ENCODE results near the gene FABP3.

FABP3 gene

DNA sequence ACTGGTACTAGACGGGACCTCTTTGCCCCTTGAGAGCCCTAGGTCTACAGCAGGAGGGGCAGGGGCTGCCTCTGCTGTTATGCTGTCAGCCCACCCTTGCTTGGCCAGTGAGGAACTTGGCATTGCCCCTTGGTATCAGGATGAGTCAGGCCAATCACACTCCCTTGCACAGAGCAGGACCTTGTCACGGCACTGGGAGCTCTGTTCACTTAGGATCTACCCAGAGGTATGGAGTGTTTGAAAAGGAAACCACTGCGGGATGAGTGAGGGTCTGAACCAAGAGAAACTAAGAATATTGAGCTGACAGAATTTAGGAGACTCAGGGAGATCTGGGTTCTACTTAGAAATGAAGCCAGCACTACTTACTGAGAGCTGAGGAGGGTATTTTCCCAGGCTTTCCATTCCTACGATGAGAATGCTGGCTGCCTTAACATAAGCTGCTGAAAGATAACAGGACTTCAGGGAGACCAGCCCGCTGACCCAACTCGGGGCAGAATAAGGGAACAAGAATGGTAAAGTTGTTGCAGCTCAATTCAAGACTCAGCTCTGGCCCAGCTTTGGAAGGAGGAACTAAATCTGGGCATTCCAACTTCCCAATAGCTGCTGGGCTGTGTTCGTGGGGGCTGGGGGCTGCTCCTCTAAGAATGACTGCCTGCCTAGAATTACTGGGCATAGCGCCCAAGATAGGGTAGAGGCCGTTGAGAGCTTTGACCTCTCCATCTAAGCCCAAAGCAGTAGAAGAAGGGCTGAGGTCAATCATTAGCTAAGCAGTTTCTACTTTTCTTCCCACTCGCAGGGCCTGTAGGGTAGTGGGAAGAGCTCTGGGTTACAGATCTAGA lies 1.5 kb downstream of the FABP3 start:
- no peak for DNase-seq (ENCODE audit: low read depth)

DNA sequence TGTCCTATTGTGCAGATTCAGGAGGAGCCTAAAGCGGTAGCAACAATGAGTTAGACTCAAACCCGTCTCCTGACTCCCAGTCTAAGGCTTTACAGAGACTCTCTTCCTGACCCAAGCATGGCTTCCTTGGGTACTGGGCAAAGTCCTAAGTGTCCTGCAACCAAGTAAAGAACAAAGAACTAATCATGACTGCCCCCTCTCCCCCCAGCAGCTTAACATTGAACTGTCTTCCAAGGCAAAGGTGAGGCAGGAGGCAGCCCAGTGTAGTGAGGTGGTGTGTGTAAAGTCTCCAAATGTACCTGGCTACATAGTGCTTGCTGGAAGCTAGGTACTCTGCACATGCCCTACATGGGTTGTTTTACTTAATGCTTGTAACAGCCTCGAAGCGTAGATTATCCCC lies 2.3 kb downstream of the FABP3 start:
- DNase-seq (ENCODE audit: low read depth) = no peak

DNA sequence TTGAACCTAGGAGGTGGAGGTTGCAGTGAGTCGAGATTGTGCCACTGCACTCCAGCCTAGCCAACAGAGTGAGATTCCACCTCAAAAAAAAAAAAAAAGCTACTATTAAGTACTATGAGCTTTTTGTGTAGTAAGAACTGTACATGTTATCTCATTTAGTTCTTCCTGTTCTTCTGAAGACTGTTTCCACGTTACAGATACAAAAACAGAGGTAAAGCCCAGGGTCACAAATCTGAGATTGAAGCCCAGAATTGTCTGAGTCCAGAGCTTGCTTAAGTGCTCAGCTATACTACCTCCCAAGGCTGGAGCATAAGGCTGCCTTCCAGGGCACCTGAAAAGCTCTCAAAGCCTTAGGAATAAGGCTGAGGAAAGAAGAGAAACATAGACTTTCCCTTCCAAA lies 2.9 kb downstream of the FABP3 start:
- no peak for DNase-seq (ENCODE audit: low read depth)

DNA sequence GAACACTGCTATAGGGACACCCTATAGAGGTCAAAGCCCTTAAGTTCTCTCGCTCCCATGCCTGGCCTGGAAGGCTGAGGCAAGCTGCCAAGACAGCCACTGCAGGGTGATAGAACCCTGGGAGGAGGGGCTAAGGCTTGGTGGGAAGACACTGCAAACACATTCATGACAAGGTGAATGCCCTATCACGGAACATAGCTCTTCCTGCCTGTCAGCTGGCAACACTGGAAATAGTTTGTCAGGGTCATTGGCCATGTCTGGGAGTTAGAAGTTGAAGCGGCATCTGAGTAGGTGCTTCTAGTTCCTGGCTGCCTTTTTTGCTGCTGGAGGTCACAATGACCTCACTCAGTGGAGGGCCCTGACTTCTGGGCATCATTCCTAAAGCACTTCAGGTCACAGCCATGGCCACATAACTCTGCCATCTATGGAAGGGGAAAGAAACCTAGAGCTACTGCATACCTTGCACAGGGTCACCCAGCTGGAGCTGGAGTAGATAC lies 4.2 kb downstream of the FABP3 start:
- DNase-seq (ENCODE audit: low read depth) = no peak

DNA sequence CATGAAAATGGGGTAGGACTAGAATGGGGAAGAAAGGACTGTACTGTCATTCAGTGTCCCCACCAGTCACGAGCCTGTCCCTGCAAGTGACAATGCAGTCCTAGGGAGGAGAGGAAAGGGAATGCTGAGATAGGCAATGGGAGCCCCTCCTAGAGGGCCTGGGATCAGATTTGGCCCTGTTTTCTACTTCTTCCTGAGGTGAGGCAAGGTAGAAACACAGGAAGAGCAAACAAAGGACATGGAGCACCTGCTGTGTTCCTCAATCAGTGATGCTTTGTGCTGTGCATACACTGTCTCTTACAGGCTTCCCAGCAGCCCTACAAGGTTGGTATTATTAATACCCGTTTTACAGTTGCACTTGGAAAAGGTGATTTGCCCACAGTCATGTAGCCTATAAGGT lies 6.1 kb downstream of the FABP3 start:
- DNase-seq (ENCODE audit: low read depth) = no peak

DNA sequence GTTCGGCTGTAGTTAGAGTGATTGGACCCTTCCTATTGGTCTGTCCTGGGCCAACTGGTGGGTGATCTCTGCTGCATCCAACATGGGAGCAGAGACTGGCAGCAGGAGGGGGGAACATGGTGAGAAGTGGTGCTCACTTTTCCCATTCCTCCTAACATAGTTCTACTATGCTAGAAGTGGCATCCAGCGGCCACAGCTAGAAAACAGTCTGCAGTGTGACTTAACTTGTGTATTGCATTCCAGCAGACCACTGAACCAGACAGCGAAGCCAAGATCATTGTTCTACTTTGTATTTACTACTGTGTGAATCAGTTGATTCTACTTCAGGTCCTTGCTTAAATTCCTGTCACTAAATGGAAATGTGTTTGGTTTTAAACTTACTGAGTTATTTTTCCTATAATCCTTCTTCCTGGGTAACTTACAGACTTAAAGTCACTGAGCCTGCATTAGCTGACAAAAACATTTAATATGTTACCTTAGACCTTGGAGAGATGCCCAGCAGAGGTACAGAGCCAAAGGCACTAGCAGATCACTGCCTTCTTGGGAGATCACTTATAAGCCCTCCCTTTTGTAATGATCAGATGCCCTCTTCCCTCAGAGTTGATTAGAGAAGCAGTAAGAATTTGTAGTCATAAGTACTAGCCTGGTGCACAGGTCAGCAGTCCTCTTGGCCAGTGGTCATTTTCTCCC lies 8.2 kb downstream of the FABP3 start:
- DNase-seq (ENCODE audit: low read depth) = no peak

DNA sequence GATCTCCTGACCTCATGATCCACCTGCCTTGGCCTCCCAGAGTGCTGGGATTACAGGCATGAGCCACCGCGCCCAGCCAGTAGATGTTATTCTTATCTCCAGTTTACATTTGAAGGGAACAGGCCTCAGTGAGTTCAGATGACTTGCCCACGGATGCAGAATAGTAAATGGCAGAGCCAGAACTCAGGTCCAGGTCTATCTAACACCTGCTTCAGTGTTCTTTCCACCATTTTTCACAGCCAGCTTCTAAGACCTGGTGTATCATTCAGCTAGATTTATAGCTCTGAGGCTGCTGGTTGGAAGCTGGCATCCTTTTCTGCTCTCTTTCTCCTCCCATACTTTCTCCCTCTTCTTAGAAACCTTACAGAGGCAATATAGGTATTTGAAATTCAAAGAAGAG lies 10.8 kb downstream of the FABP3 start:
- DNase-seq (ENCODE audit: low read depth) = no peak

DNA sequence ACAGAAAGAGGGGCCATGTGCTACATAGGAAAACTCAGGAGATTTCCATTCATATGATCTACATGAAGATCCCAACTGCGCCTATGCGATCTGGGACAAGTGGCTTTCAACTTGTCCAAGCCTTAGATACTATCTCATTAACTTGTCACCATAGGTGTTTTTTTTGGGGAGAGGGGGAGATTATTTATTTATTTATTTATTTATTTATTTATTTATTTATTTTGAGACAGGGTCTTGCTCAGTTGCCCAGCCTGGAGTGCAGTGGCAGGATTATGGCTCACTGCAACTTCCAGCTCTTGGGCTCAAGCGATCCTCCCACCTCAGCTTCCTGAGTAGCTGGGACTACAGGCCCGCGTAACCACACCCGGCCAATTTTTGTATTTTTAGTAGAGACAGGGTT lies 11.3 kb downstream of the FABP3 start:
- DNase-seq (ENCODE audit: low read depth) = no peak

DNA sequence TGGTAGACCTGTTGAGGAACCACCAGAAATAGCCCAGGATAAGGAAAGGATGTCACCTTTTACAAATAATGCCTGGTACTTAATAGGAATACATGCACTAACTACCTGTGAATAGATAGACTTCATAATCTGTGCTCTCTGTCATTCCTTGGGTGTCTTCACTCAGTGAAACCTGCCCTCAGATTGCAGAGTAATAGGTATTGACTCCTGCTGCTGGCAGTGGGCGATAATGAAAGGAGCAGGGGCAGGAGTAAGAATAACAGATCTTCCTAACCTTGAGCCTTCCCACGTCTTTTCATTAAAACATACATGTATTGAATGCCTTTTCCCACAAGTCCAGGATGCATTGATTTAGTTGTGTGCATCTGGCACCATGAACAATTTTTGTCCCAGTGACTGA lies 16.4 kb downstream of the FABP3 start:
- no peak for DNase-seq (ENCODE audit: low read depth)

DNA sequence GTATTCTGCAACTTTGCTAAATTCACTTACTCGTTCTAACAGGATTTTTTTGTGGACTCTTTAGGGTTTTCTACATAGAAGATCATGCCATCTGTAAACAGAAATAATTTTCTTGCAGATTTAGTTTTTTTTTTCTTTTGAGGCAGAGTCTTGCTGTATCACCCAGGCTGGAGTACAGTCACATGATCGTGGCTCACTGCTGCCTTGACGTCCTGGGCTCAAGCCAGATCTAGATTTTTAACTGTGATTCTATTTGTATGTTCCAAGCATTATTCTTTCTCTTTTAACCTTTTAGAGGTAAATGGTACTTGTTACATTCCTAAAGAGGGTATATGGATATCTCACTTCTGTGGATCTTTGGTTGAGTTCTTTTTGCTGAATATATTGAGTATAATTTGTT lies 18.6 kb downstream of the FABP3 start:
- no peak for DNase-seq (ENCODE audit: low read depth)

DNA sequence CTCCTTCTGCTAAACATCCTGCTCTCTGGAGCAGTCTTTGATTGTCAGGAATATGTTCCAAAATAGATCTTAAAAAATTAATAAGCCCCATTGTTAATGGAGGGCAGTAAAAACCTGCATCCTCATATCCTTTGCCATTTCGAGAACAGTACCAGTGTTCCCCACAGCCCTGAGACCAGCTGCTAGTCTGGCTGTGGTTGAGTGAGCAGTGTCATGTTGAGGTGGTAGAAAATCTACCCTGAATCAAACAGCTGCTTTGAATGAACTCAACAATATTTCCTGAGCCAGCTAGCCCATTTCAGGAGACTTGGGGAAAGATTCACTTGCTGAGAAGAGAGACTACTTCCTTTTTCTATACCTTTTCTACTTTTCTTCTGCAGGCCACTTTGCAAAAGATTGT lies 24.4 kb downstream of the FABP3 start:
- no peak for DNase-seq (ENCODE audit: low read depth)

DNA sequence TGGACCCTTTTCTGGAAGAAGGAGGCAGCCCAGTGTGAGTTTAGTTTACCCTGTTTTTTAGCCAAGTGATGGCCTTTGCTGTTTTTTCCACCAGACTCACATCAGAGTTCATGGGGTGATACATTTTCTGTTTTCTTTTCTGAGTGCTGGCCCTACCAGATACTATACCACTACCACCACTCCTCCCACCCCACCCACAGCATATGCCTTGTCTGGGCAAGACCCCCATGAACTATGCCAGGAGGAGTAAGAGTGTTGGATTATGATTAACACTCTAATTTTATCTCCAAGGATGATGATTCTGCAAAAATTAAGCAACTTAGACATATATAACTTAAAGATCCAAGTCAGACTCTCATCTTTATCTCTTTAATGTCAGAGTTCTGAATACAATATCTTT lies 26.1 kb downstream of the FABP3 start:
- no peak for DNase-seq (ENCODE audit: low read depth)

DNA sequence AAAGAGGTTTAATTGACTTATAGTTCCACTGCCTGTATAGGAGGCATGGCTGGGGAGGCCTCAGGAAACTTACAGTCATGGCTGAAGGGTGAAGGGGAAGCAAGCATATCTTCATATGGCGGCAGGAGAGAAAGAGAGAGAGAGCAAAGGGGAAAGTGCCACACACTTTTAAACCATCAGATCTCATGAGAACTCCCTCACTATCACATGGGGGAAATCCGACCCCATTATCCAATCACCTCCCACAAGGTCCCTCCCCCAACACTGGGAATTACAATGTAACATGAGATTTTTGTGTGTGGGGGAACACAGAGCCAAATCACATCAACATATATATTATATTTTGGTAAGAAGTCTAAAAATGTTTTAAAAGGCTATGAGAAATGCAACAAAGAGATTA lies 27.2 kb downstream of the FABP3 start:
- DNase-seq (ENCODE audit: low read depth) = no peak

DNA sequence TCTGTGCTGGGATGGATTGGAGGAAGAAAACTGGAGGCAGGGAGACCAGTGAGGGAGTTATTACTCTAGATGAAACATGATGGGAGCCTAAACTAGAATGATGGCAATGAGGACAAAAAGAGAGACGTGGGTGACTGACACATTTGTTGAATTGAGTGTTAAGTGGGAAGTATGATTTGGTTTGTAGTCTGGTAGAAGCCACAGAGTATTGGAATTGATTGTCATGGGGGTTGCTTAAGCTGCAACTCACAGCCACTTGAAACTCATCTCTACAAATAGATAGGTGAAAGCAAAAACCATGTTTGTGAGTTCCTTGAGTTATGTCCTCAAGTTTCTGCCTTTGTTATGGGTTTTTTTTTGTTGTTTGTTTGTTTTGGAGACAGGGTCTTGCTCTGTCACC lies 28.4 kb downstream of the FABP3 start:
- DNase-seq (ENCODE audit: low read depth) = no peak

DNA sequence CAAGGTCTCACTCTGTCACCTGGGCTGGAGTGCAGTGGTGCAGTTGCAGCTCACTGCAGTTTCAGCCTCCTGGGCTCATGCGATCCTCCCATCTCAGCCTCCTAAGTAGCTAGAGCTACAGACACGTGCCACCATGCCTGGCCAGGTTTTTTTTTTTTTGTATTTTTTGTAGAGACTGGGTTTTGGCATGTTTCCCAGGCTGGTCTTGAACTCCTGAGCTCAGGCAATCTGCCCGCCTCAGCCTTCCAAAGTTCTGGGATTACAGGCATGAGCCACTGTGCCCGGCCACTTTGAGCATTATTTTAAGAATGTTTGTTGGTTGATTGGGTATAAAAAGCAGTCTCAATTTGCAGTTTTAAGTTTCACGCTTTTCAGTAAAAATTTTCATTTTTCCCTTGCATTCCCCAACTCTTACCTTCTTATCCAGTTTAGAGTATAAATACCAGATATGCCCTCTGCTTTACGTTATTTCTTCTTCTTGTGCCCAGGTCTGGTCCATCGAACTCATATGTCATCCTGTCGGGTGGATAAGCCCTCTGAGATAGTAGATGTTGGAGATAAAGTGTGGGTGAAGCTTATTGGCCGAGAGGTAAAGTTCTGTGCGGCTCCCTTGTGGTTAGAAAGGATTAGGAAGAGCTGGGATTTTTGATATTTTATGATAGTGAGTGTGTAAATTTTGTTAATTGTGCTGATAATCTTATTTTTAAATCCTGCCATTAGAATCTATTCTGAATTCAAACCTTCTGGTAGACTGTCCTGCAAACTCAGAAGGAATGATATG lies 36.0 kb downstream of the FABP3 start:
- no peak for DNase-seq (ENCODE audit: low read depth)

DNA sequence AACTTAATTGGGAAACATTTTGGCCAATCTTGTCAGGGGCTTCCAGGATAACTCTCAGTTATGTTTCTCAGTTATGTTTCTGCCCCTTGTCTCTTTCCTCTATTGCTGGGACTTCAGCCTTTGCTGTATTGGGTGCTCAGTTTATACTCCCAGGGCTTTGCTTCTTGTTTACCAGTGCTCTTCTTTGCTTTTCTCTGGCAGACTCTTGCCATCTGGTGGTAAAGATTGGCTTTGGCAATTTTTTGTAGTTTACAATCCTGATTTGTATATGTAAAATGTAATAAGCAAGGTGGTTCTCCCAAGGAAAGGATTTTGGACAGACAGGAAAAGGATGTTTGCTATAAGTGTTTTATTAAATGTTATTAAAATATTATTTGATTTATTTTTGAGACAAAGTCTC lies 37.9 kb downstream of the FABP3 start:
- DNase-seq (ENCODE audit: low read depth) = no peak

DNA sequence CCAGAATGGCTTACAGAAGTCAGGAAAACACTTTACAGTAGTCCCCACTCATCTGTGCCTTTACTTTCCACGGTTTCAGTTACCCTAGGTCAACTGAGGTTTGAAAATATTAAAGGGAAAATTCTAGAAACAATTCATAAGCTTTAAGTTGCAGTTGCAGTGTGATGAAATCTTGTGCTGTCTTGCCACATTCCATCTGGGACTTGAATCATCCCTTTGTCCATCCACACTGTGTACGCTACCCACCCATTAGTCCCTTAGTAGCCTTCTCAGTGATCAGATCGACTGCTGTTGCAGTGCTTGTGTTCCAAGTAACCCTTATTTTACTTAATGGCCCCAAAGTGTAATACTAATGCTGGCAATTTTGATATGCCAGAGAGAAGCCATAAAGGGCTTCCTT lies 45.5 kb downstream of the FABP3 start:
- DNase-seq (ENCODE audit: low read depth) = no peak

DNA sequence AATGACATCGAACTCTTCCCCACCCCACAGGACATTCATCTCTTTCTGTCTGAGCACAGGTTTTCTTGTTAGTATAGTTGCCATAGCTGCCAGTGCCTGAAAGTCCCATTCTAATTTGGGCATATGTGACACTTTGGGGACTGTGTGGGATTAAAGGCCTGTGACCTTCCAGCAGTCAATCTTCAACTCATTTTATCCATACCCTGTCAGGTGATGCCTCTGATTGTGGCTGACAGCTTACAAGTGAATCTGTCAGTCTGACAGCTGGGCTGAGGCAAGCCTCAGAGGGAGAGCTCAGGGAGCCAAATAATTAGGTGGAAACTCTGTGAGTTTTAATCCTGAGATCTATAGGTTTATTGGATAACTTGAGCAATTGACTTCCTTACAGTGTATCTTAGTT lies 46.4 kb downstream of the FABP3 start:
- DNase-seq (ENCODE audit: low read depth) = no peak

DNA sequence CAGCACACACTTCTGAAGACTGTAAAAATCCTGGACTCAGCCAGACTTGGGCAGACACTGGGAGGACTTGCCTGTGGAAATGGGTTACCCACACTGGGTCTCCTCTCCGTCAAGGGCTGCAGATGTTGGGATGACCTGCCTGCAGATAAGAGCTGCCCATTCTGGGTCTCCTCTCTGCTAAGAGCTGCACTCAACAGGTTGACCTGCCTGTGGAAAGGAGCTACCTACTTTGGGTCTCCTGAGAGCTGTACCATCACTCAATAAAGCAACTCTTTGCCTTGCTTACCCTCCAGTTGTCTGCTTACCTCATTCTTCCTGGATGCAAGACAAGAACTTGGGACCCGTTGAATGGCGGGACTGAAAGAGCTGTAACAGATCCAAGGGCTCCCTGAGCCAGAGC lies 47.9 kb downstream of the FABP3 start:
- DNase-seq (ENCODE audit: low read depth) = no peak

DNA sequence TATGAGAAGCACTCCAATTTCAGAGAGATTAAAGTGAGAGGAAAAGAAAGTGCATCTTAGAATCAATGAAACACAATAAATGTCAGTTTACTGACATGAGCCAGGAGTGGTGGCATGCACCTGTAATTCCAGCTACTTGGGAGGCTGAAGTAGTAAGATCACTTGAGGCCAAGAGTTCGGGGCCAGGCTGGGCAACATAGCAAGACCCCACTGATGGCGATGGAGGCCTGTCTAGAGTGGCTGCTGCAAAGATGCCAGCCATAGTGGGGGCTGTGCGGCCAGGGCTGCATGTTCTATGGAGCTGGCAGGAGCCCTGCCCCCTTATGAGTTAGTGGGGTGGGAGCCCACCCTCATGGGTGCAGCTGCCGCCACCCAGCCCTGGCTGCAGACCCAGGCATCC lies 48.8 kb downstream of the FABP3 start:
- no peak for DNase-seq (ENCODE audit: low read depth)

DNA sequence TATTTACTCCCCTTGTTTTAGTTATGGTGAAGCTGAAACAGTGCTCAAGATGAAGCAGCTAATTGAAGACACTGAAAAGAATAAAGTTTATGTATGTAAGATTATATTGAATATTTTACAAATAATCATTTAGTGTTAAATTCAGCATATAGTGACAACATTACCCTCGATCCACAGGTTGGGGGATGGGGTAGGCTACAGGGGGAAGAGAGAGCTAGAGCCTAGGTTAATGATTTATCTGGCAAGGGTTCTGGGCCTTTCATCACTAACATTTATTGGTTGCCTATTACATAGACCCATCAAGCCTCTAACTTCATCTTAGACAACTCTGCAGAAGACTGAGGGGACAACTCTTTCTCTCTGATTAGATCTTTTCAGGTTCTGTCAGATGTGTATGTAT lies 54.7 kb downstream of the FABP3 start:
- DNase-seq (ENCODE audit: low read depth) = no peak

DNA sequence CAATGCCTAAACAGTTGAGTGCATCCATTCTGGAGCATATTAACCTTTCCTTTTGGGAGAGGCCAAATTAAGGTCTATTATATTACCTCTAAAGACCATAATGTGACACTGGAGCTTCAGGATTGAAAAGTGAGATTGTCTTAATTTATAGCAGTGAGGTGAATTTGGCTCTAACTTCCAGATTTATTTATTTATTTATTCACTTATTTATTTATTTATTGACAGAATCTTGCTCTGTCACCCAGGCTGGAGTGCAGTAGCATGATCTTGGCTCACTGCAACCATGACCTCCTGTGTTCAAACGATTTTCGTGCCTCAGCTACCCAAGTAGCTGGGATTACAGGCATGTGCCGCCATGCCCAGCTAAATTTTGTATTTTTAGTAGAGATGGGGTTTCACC lies 57.0 kb downstream of the FABP3 start:
- DNase-seq (ENCODE audit: low read depth) = no peak
